Measurements from ENCODE around the gene ESM1. TPM values are rescaled to one million over a fixed set of nuclear protein-coding genes. Genes with fewer than 3 reads are reported as not detected.

Gene ESM1
- total and polyA plus RNA-seq, 2 donors (not counting 1 experiment from before 2014, with no cell fraction given): not detected

DNA sequence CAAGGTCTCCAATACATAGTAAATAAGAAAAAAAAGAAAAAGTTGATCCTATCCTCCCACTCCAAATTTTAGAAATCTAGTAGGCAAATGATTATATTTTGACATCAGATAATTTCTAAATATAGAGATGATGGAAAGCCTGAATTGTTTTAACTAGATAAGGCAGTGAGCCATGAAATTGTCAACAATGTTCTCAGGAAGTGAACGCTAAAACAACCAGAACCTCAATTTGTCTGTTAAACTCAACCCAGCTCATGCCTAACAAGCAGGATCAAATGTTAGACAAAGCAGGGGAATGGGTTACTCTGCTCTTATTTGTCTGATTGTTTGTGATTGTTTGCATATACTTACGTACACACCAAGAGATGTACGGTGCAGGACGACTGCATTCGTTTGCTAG lies 49.2 kb downstream of the ESM1 start:
- ATAC-seq (ENCODE audit: low read depth) (no peak), DNase-seq (no peak)
- H4K20me1 ChIP-seq (ENCODE audit: control insufficient read depth, insufficient read depth, low read length, poor library complexity, severe bottlenecking): no peaks in the 10 kb centered on the region
- POLR2A ChIA-PET: no interaction called here
- no peaks in the 10 kb centered on the region for H3K9me3 ChIP-seq (ENCODE audit: control extremely low read depth in 1 of 3, control insufficient read depth in 2 of 3, insufficient read depth in 1 of 3, low read length in 2 of 3)
- H3K4me3 ChIP-seq (ENCODE audit: control extremely low read depth in 1 of 5, extremely low read depth in 1 of 5, insufficient read depth in 1 of 5, low read depth in 2 of 5, low read length in 4 of 5): no peak overlapping the region
- peaks cover 0 to 10% (median 7%) of the 10 kb centered on the region in 4 experiments for H3K27me3 ChIP-seq (replicated peaks in 1 of 4; ENCODE audit: control extremely low read depth in 1 of 4, control insufficient read depth in 3 of 4, insufficient read depth in 4 of 4, low read length in 3 of 4)
- H3K4me3 Mint-ChIP-seq: no peak overlapping the region
- H3K4me1 Mint-ChIP-seq: no peaks in the 10 kb centered on the region
- H3K27me3 Mint-ChIP-seq: peaks cover 13% of the 10 kb centered on the region
- no peak overlapping the region for H3K27ac Mint-ChIP-seq
- CTCF ChIA-PET: interaction anchor here (1.6 kb wide), 1 partner anchor 8 kb away, joined by 4 read pairs; no protein-coding TSS in a partner anchor
- 100% methylated on average over 4 of the region's 5 CpGs for WGBS (ENCODE audit: insufficient coverage)
- no peak overlapping the region for H3K27ac ChIP-seq (ENCODE audit: low read length in 2 of 2)
- no peaks in the 10 kb centered on the region for H3K36me3 ChIP-seq (replicated peaks in 1 of 2; ENCODE audit: control extremely low read depth in 1 of 2, control insufficient read depth in 1 of 2, extremely low read depth in 1 of 2, insufficient read depth in 2 of 2, low read length in 1 of 2)
- H3K4me1 ChIP-seq (ENCODE audit: control insufficient read depth in 2 of 2, insufficient read depth in 2 of 2, low read length in 2 of 2): no peaks in the 10 kb centered on the region
- H3K4me2 ChIP-seq (replicated peaks; ENCODE audit: low read depth, low read length, poor library complexity, severe bottlenecking): no peak overlapping the region
- TF ChIP-seq, protein P1, sequence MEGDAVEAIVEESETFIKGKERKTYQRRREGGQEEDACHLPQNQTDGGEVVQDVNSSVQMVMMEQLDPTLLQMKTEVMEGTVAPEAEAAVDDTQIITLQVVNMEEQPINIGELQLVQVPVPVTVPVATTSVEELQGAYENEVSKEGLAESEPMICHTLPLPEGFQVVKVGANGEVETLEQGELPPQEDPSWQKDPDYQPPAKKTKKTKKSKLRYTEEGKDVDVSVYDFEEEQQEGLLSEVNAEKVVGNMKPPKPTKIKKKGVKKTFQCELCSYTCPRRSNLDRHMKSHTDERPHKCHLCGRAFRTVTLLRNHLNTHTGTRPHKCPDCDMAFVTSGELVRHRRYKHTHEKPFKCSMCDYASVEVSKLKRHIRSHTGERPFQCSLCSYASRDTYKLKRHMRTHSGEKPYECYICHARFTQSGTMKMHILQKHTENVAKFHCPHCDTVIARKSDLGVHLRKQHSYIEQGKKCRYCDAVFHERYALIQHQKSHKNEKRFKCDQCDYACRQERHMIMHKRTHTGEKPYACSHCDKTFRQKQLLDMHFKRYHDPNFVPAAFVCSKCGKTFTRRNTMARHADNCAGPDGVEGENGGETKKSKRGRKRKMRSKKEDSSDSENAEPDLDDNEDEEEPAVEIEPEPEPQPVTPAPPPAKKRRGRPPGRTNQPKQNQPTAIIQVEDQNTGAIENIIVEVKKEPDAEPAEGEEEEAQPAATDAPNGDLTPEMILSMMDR (IDR thresholded peaks at IDR 0.05): no peak
- no peak for TF ChIP-seq EZH2 (IDR thresholded peaks at IDR 0.05; ENCODE audit: borderline replicate concordance, insufficient read depth, low read depth, low read length, poor library complexity, severe bottlenecking)
- no peak overlapping the region for H3K9ac ChIP-seq (ENCODE audit: low read length)
- H3K9me3 Mint-ChIP-seq (ENCODE audit: insufficient read depth): no peaks in the 10 kb centered on the region
- intact Hi-C loops (cut with micrococcal nuclease): no loop called here
- H2AFZ ChIP-seq (ENCODE audit: insufficient read depth, low read depth, low read length, poor library complexity, severe bottlenecking): no peak overlapping the region
- H3K79me2 ChIP-seq (ENCODE audit: control insufficient read depth, insufficient read depth, low read length): no peaks in the 10 kb centered on the region

DNA sequence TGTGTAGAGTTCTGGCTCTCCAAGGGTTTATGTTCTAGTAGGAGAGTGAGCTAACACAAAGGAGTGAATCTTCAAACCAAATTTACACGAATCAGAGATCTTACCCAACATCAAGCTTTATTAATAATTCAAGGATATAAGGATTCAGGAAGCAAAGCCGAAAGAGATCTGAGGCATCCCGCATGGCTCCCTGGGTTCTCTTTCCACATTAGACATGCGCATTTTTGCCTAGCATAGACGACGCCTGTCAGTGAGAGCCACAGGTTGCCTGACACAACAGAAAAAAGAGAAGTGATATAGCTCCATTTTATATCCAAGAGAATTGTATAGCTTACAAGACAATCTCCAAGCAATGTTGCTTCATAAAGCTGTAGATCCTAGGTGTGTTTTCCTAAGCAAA lies 52.6 kb downstream of the ESM1 start:
- H3K79me2 ChIP-seq (ENCODE audit: control insufficient read depth, insufficient read depth, low read length): no peaks in the 10 kb centered on the region
- CTCF ChIA-PET: interaction anchor here (0.9 to 2.5 kb wide), 3 partner anchors 10 to 81 kb away, joined by 3 to 9 read pairs (median 4); no protein-coding TSS in a partner anchor
- no peak overlapping the region for H3K27ac ChIP-seq (ENCODE audit: low read length in 2 of 2)
- POLR2A ChIA-PET: no interaction called here
- no peaks in the 10 kb centered on the region for H3K4me1 ChIP-seq (ENCODE audit: control insufficient read depth in 2 of 2, insufficient read depth in 2 of 2, low read length in 2 of 2)
- no peak overlapping the region for H3K4me3 ChIP-seq (ENCODE audit: control extremely low read depth in 1 of 5, extremely low read depth in 1 of 5, insufficient read depth in 1 of 5, low read depth in 2 of 5, low read length in 4 of 5)
- 100% methylated on average over 3 of the region's 6 CpGs for WGBS (ENCODE audit: insufficient coverage)
- H3K4me2 ChIP-seq (replicated peaks; ENCODE audit: low read depth, low read length, poor library complexity, severe bottlenecking): no peak overlapping the region
- H2AFZ ChIP-seq (ENCODE audit: insufficient read depth, low read depth, low read length, poor library complexity, severe bottlenecking): no peak overlapping the region
- no peaks in the 10 kb centered on the region for H4K20me1 ChIP-seq (ENCODE audit: control insufficient read depth, insufficient read depth, low read length, poor library complexity, severe bottlenecking)
- intact Hi-C loops (cut with micrococcal nuclease): no loop called here
- DNase-seq: no peak
- H3K4me3 Mint-ChIP-seq: no peak overlapping the region
- no peaks in the 10 kb centered on the region for H3K4me1 Mint-ChIP-seq
- no peak overlapping the region for H3K27ac Mint-ChIP-seq
- no peaks in the 10 kb centered on the region for H3K36me3 ChIP-seq (replicated peaks in 1 of 2; ENCODE audit: control extremely low read depth in 1 of 2, control insufficient read depth in 1 of 2, extremely low read depth in 1 of 2, insufficient read depth in 2 of 2, low read length in 1 of 2)
- ATAC-seq (ENCODE audit: low read depth): no peak
- H3K9ac ChIP-seq (ENCODE audit: low read length): no peak overlapping the region
- no peaks in the 10 kb centered on the region for H3K9me3 Mint-ChIP-seq (ENCODE audit: insufficient read depth)
- H3K27me3 ChIP-seq (replicated peaks in 1 of 4; ENCODE audit: control extremely low read depth in 1 of 4, control insufficient read depth in 3 of 4, insufficient read depth in 4 of 4, low read length in 3 of 4): peaks cover 0 to 13% (median 8%) of the 10 kb centered on the region in 4 experiments
- TF ChIP-seq, protein P1 (IDR thresholded peaks at IDR 0.05): no peak
- no peak for TF ChIP-seq EZH2 (IDR thresholded peaks at IDR 0.05; ENCODE audit: borderline replicate concordance, insufficient read depth, low read depth, low read length, poor library complexity, severe bottlenecking)
- H3K27me3 Mint-ChIP-seq: peaks cover 13% of the 10 kb centered on the region
- H3K9me3 ChIP-seq (ENCODE audit: control extremely low read depth in 1 of 3, control insufficient read depth in 2 of 3, insufficient read depth in 1 of 3, low read length in 2 of 3): no peaks in the 10 kb centered on the region
